SKM-1 (cell line): Measurements from ENCODE around the gene APOC1.
"Not testable (repeated sequence)": the region's sequence is repeated elsewhere in the genome, so short reads cannot be mapped to it uniquely, and the experiment has no call there.

Source experiments
- DNase-seq: peaks from one replicate; lab custom pipeline; 2025; ENCODE audit not compliant: unreplicated experiment; lab: John Stamatoyannopoulos, UW

APOC1 gene

GRCh38 chr19:44914433-44915206 is at the start of gene APOC1:
Gene APOC1 (plus strand): TSS chr19:44914608. CDS start chr19:44914892, 284 bp downstream.
- DNase-seq = not testable (repeated sequence)

- no peak for DNase-seq
These were observed 49.1 kb upstream of the APOC1 start for GRCh38 chr19:44865196-44865767.

- DNase-seq = no peak
These were observed 47.7 kb upstream of the APOC1 start for GRCh38 chr19:44866664-44867063.

GRCh38 chr19:44867578-44867977 is 46.8 kb upstream of the APOC1 start:
- no peak for DNase-seq

- no peak for DNase-seq
These were observed 44.5 kb upstream of the APOC1 start for GRCh38 chr19:44869733-44870470.

- DNase-seq = no peak
These were observed 42.6 kb upstream of the APOC1 start for GRCh38 chr19:44871809-44872208.

GRCh38 chr19:44872661-44873060 is 41.7 kb upstream of the APOC1 start:
- DNase-seq = no peak

- DNase-seq = no peak
These were observed 40.1 kb upstream of the APOC1 start for GRCh38 chr19:44874317-44874716.

GRCh38 chr19:44875666-44876451 is 38.5 kb upstream of the APOC1 start:
- no peak for DNase-seq

- DNase-seq = no peak
These were observed 37.4 kb upstream of the APOC1 start for GRCh38 chr19:44876930-44877535.

- DNase-seq = no peak
These were observed 36.1 kb upstream of the APOC1 start for GRCh38 chr19:44878120-44878865.

GRCh38 chr19:44879309-44880065 is 34.9 kb upstream of the APOC1 start:
- DNase-seq = no peak

GRCh38 chr19:44882063-44882462 is 32.3 kb upstream of the APOC1 start:
- no peak for DNase-seq

GRCh38 chr19:44882619-44883397 is 31.6 kb upstream of the APOC1 start:
- not testable (repeated sequence) for DNase-seq

GRCh38 chr19:44883922-44884321 is 30.5 kb upstream of the APOC1 start:
- DNase-seq = no peak

GRCh38 chr19:44884566-44884965 is 29.8 kb upstream of the APOC1 start:
- DNase-seq = no peak

GRCh38 chr19:44886141-44886540 is 28.3 kb upstream of the APOC1 start:
- DNase-seq = no peak

- no peak for DNase-seq
These were observed 26.8 kb upstream of the APOC1 start for GRCh38 chr19:44887648-44888047.

GRCh38 chr19:44888335-44888734 is 26.1 kb upstream of the APOC1 start:
- DNase-seq = not testable (repeated sequence)
